Skeletal muscle tissue (tissue), 4 donors: Measurements from ENCODE around the gene DOCK4. TPM values are rescaled to one million over a fixed set of nuclear protein-coding genes. Genes with fewer than 3 reads are reported as not detected.

Experiments
- H3K27ac ChIP-seq: one replicate; pipeline ENCODE4 v1.7.0; 2013; ENCODE audit warnings: mild to moderate bottlenecking, low read depth, low read length, inconsistent platforms
- H3K27me3 ChIP-seq, 3 donors: one replicate each; pipeline ENCODE4 v1.7.0; 2013; ENCODE audit warnings: low read length in 3 of 3; ENCODE audit not compliant: control insufficient read depth in 3 of 3, insufficient read depth in 3 of 3
- H3K36me3 ChIP-seq, 3 donors: one replicate each; pipeline ENCODE4 v1.7.0; 2013; ENCODE audit warnings: low read length in 3 of 3; ENCODE audit not compliant: control insufficient read depth in 3 of 3, insufficient read depth in 3 of 3
- H3K4me1 ChIP-seq, 3 donors: one replicate each; pipeline ENCODE4 v1.7.0; 2013; ENCODE audit warnings: low read length in 3 of 3, mild to moderate bottlenecking in 3 of 3; ENCODE audit not compliant: control insufficient read depth in 3 of 3, insufficient read depth in 3 of 3
- H3K4me3 ChIP-seq, 3 donors: one replicate each; pipeline ENCODE4 v1.7.0; 2013; ENCODE audit warnings: low read length in 3 of 3
- H3K9ac ChIP-seq, 3 donors: one replicate each; pipeline ENCODE4 v1.7.0; 2013; ENCODE audit warnings: low read length in 3 of 3, mild to moderate bottlenecking in 3 of 3, moderate library complexity in 2 of 3, low read depth in 1 of 3
- H3K9me3 ChIP-seq, 3 donors: one replicate each; pipeline ENCODE4 v1.7.0; 2013; ENCODE audit warnings: low read length in 3 of 3; ENCODE audit not compliant: control insufficient read depth in 3 of 3
- total RNA-seq: library from RNA; depleted of rRNA; stranded (reverse); fragments of >200 nt; gene quantifications from one replicate; pipeline ENCODE4 v1.2.3, GENCODE V29; 2014
- donor health status: Osteomylitis.

The DOCK4 gene
- total RNA-seq, 1 donor from 2014 or later = 24.5 TPM

GRCh38 chr7:112050250-112050881 is 155.8 kb downstream of the DOCK4 start:
- Histone ChIP-seq H3K9ac (no peak overlapping the region), H3K4me1 (peaks cover 4 to 9% (median 7%) of the 10 kb centered on the region in 3 donors), H3K27ac (no peak overlapping the region), H3K36me3 (no peaks in the 10 kb centered on the region), H3K27me3 (no peaks in the 10 kb centered on the region), H3K9me3 (no peaks in the 10 kb centered on the region), H3K4me3 (no peak overlapping the region)

DNA sequence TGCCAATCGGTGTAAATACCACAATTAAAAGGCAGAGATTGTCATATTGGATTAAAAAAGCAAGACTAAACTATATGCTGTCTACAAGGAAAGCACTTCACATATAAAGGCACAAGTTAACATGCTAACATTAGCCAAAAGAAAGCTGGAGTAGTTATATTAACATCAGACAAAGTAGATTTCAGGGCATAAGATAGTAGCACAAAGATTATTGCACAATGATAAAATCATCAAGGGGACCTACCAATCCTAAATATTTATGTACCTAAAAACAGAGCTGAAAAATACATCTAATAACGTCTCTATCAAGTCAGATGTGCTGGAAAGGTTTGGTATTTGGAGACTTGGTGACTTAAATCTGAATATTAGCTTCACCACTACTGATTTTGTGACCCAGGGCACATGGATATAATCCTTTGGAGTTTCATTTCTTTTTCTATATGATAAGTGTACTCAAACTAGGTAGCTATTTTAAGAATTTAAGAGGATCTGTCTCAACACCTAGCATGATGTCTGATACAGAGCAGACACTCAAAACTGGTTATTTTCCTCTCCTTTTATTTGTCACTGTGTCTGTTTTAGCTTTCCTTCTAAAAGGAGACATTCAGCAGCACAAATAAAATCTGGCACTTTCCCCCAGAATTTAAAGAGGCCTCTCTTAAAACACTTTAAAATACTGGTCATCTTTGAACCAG is 156.5 kb downstream of the DOCK4 start:
- Histone ChIP-seq H3K4me3 (no peak overlapping the region), H3K9me3 (no peaks in the 10 kb centered on the region), H3K27me3 (no peaks in the 10 kb centered on the region), H3K4me1 (peaks cover 4 to 9% (median 7%) of the 10 kb centered on the region in 3 donors), H3K36me3 (no peaks in the 10 kb centered on the region), H3K9ac (no peak overlapping the region), H3K27ac (no peak overlapping the region)

- Histone ChIP-seq H3K4me3 (no peak overlapping the region), H3K9ac (no peak overlapping the region), H3K27me3 (no peaks in the 10 kb centered on the region), H3K27ac (no peak overlapping the region), H3K9me3 (no peaks in the 10 kb centered on the region), H3K4me1 (peaks cover 0 to 8% (median 4%) of the 10 kb centered on the region in 3 donors), H3K36me3 (no peaks in the 10 kb centered on the region)
Observed at GRCh38 chr7:112047421-112047820, 158.8 kb downstream of the DOCK4 start.

DNA sequence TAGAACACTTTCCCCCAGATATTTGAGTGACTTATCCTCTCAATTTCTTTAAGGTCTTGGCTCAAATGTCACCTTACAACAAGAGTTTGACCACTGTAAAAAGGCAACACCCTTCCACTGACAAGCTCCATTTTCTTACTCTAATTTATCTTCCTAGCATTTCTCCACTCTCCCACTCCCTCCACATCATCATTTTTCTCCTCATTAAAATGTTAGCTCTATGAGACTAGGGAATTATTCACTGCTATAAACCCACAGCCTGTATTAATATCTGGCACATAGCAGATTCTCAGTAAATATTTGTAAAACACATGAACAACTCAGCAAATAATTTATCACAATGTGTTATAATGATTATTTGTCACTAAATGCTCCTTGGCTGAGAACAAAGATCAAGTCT is 161.0 kb downstream of the DOCK4 start:
- H3K4me1 ChIP-seq = peaks cover 0 to 5% (median 2%) of the 10 kb centered on the region in 3 donors
- no peak overlapping the region for H3K9ac ChIP-seq
- no peaks in the 10 kb centered on the region for H3K36me3 ChIP-seq
- no peaks in the 10 kb centered on the region for H3K9me3 ChIP-seq
- no peaks in the 10 kb centered on the region for H3K27me3 ChIP-seq
- no peak overlapping the region for H3K27ac ChIP-seq
- H3K4me3 ChIP-seq = no peak overlapping the region

DNA sequence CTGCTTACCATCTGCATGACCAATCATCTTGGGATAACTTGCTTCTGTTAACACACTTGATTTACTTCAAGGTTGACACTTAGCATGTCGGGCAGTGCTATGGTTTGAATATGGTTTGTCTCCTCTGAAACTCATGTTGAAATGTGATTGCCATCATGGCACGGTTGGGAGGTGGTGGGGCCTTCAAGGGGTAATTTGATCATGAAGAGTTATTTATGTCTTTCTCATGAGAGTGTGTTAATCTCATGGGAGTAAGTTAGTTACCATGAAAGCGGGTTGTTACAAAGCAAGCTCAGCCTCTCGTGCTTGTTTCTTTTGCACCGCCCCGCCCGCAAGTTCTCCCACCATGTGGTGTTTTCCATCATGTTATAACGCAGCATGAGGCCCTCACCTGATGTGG is 163.6 kb downstream of the DOCK4 start:
- Histone ChIP-seq H3K27ac (no peak overlapping the region), H3K4me1 (peaks cover 0 to 5% (median 2%) of the 10 kb centered on the region in 3 donors), H3K9ac (no peak overlapping the region), H3K27me3 (no peaks in the 10 kb centered on the region), H3K36me3 (peaks cover 0 to 2% (median 0%) of the 10 kb centered on the region in 3 donors), H3K4me3 (no peak overlapping the region), H3K9me3 (no peaks in the 10 kb centered on the region)

- H3K4me3 ChIP-seq = no peak overlapping the region
- no peaks in the 10 kb centered on the region for H3K9me3 ChIP-seq
Observed at GRCh38 chr7:112038353-112038752, 167.8 kb downstream of the DOCK4 start.

DNA sequence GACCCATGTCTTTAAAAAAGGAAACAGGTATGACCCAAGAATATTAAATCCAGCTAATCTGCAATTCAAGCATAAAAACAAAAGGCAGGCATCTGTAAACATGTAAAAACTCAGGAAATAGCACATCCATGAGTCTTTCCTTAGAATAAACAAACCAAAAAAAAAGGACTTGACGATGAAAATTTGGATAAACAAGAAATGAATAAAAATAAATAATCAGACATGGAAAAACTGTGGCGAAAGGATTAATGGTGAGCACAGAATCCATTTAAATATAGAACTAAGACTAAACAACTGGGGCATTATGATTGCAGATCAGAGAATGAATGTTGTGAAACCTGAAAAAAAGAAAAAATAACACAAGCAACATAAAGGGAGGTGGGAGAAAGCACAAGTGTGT is 170.1 kb downstream of the DOCK4 start:
- H3K4me3 ChIP-seq = no peak overlapping the region
- no peak overlapping the region for H3K9ac ChIP-seq
- H3K27ac ChIP-seq = no peak overlapping the region
- no peaks in the 10 kb centered on the region for H3K4me1 ChIP-seq
- H3K27me3 ChIP-seq = no peaks in the 10 kb centered on the region
- H3K36me3 ChIP-seq = peaks cover 0 to 2% (median 0%) of the 10 kb centered on the region in 3 donors
- H3K9me3 ChIP-seq = no peaks in the 10 kb centered on the region

More at GRCh38 chr7:112038353-112038752, 167.8 kb downstream of the DOCK4 start:
- Histone ChIP-seq H3K36me3 (peaks cover 0 to 2% (median 0%) of the 10 kb centered on the region in 3 donors), H3K9ac (no peak overlapping the region), H3K27me3 (no peaks in the 10 kb centered on the region), H3K27ac (no peak overlapping the region), H3K4me1 (no peaks in the 10 kb centered on the region)

DNA sequence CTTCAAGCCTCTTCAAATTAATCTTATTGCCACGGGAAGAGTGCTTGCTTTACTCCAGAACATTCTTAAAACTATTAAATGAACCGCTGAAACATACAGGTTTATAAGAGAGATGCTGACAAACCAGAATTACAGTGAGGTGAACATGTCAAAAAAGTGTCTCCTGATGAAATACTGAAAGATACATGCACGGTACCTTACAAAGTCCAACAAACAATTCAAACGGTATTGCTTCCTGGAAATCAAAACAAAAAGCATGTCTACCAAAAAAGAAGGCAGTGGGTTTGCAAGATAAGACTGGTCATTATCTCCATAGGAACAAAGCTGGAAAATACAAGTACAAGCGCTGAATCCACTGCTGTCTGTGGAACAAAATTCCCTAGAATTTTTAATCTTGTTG is 174.5 kb downstream of the DOCK4 start:
- Histone ChIP-seq H3K4me3 (no peak overlapping the region), H3K27me3 (no peaks in the 10 kb centered on the region), H3K4me1 (no peaks in the 10 kb centered on the region), H3K9ac (no peak overlapping the region), H3K36me3 (no peaks in the 10 kb centered on the region), H3K27ac (no peak overlapping the region), H3K9me3 (no peaks in the 10 kb centered on the region)

- Histone ChIP-seq H3K36me3 (no peaks in the 10 kb centered on the region), H3K4me1 (peaks cover 0 to 2% (median 0%) of the 10 kb centered on the region in 3 donors), H3K27me3 (no peaks in the 10 kb centered on the region), H3K4me3 (no peak overlapping the region), H3K27ac (no peak overlapping the region), H3K9me3 (no peaks in the 10 kb centered on the region), H3K9ac (no peak overlapping the region)
Observed at GRCh38 chr7:112025556-112025955, 180.6 kb downstream of the DOCK4 start.

GRCh38 chr7:112023786-112024185 is 182.4 kb downstream of the DOCK4 start:
- no peak overlapping the region for H3K9ac ChIP-seq
- H3K27ac ChIP-seq = no peak overlapping the region
- H3K27me3 ChIP-seq = no peaks in the 10 kb centered on the region
- peaks cover 0 to 2% (median 0%) of the 10 kb centered on the region in 3 donors for H3K4me1 ChIP-seq
- H3K36me3 ChIP-seq = no peaks in the 10 kb centered on the region
- no peaks in the 10 kb centered on the region for H3K9me3 ChIP-seq
- no peak overlapping the region for H3K4me3 ChIP-seq
